WTC11 (cell line): Measurements from ENCODE around the gene ACP4. TPM values are rescaled to one million over a fixed set of nuclear protein-coding genes. Genes with fewer than 3 reads are reported as not detected.
"Not testable (repeated sequence)": the region's sequence is repeated elsewhere in the genome, so short reads cannot be mapped to it uniquely, and the experiment has no call there.

Experiments used
- ATAC-seq: fragments of 200-7000 bp; cut with Tn5 transposase; 2 replicates; pipeline ENCODE4 v1.10.0; 2021; ENCODE audit warnings: mild to moderate bottlenecking, moderate library complexity
- CTCF ChIA-PET: fragments of 300-600 bp; sonication (Branson Sonifier 250); formaldehyde crosslinking; loops from one replicate; lab custom pipeline; 2021; ENCODE audit warnings: antibody characterized with exemption; lab: Charles Lee
- POLR2A ChIA-PET: fragments of 350-600 bp; sonication (Branson Sonifier 250); formaldehyde crosslinking; loops from one replicate; lab custom pipeline; 2021; ENCODE audit warnings: antibody characterized with exemption; lab: Charles Lee
- DNase-seq: peaks from one replicate; pipeline ENCODE4 v3.0.0; 2021; ENCODE audit warnings: low spot score
- H3K27ac Mint-ChIP-seq: 2 replicates; pipeline ENCODE4 v1.8.0; 2021; ENCODE audit warnings: mixed read lengths
- H3K27me3 Mint-ChIP-seq: 2 replicates; pipeline ENCODE4 v1.8.0; 2021; ENCODE audit warnings: low read depth, mild to moderate bottlenecking, moderate library complexity, mixed read lengths
- H3K36me3 Mint-ChIP-seq: 2 replicates; pipeline ENCODE4 v1.8.0; 2021; ENCODE audit warnings: mixed read lengths
- H3K4me1 Mint-ChIP-seq: 2 replicates; pipeline ENCODE4 v1.8.0; 2022; ENCODE audit warnings: mixed read lengths
- H3K4me3 Mint-ChIP-seq: 2 replicates; pipeline ENCODE4 v1.8.0; 2021; ENCODE audit warnings: mild to moderate bottlenecking, moderate library complexity, mixed read lengths
- H3K9me3 Mint-ChIP-seq: 2 replicates; pipeline ENCODE4 v1.8.0; 2021; ENCODE audit warnings: mixed read lengths
- ATF1 ChIP-seq: sonication (generic); formaldehyde crosslinking; IDR thresholded peaks from 2 replicates; pipeline ENCODE4 v1.8.1; 2023; ENCODE audit warnings: mild to moderate bottlenecking, moderate library complexity, missing genetic modification reagents
- EMX1 ChIP-seq: fragments of 250-450 bp; sonication (Bioruptor Pico); IDR thresholded peaks from 2 replicates; pipeline ENCODE4 v1.8.0; 2021; ENCODE audit warnings: mild to moderate bottlenecking
- GABPB1 ChIP-seq: sonication (generic); formaldehyde crosslinking; IDR thresholded peaks from 2 replicates; pipeline ENCODE4 v1.8.1; 2023; ENCODE audit warnings: mild to moderate bottlenecking, missing genetic modification reagents
- GTF2I ChIP-seq: fragments of 250-450 bp; sonication (Bioruptor Pico); conservative IDR thresholded peaks from 2 replicates; pipeline ENCODE4 v1.4.0; 2021; ENCODE audit warnings: mild to moderate bottlenecking
- NFATC4 ChIP-seq: fragments of 250-450 bp; sonication (Bioruptor Pico); IDR thresholded peaks from 2 replicates; pipeline ENCODE4 v1.9.0; 2021; ENCODE audit warnings: mild to moderate bottlenecking
- NFYB ChIP-seq: sonication (generic); formaldehyde crosslinking; conservative IDR thresholded peaks from 2 replicates; pipeline ENCODE4 v1.8.0; 2022; ENCODE audit warnings: low read depth, missing genetic modification reagents
- ZNF138 ChIP-seq: sonication (generic); formaldehyde crosslinking; conservative IDR thresholded peaks from 2 replicates; pipeline ENCODE4 v1.8.1; 2022; ENCODE audit warnings: mild to moderate bottlenecking, moderate library complexity, missing genetic modification reagents
- ZNF219 ChIP-seq: sonication (generic); formaldehyde crosslinking; IDR thresholded peaks from 2 replicates; pipeline ENCODE4 v1.8.0; 2023; ENCODE audit warnings: missing genetic modification reagents, mild to moderate bottlenecking, borderline replicate concordance
- ZNF232 ChIP-seq: sonication (generic); formaldehyde crosslinking; IDR thresholded peaks from 2 replicates; pipeline ENCODE4 v1.8.0; 2022; ENCODE audit warnings: mild to moderate bottlenecking, missing genetic modification reagents
- total RNA-seq: library from RNA; stranded (reverse); gene quantifications from 3 replicates; pipeline ENCODE4 v1.2.3, GENCODE V29; 2021
- TF ChIP-seq, protein P1 (sequence below): fragments of 250-450 bp; sonication (Bioruptor Pico); IDR thresholded peaks from 2 replicates; pipeline ENCODE4 v2.1.2; 2022; ENCODE audit warnings: mild to moderate bottlenecking, moderate library complexity
- TF ChIP-seq, protein P2 (sequence below): sonication (generic); formaldehyde crosslinking; IDR thresholded peaks from 2 replicates; pipeline ENCODE4 v1.8.1; 2023; ENCODE audit warnings: mild to moderate bottlenecking, missing genetic modification reagents, moderate library complexity
- TF ChIP-seq, protein P3 (sequence below): sonication (generic); formaldehyde crosslinking; IDR thresholded peaks from 2 replicates; pipeline ENCODE4 v1.8.1; 2023; ENCODE audit warnings: mild to moderate bottlenecking, missing genetic modification reagents
- TF ChIP-seq, protein P4 (sequence below): sonication (generic); formaldehyde crosslinking; IDR thresholded peaks from 2 replicates; pipeline ENCODE4 v1.8.0; 2022; ENCODE audit warnings: mild to moderate bottlenecking, missing genetic modification reagents
- TF ChIP-seq, protein P5 (sequence below): sonication (generic); formaldehyde crosslinking; IDR thresholded peaks from 2 replicates; pipeline ENCODE4 v1.8.1; 2022; ENCODE audit warnings: low read depth, mild to moderate bottlenecking, moderate library complexity, missing genetic modification reagents, borderline replicate concordance
- TF ChIP-seq, protein P6 (sequence below): sonication (generic); formaldehyde crosslinking; IDR thresholded peaks from 2 replicates; pipeline ENCODE4 v1.8.0; 2023; ENCODE audit warnings: missing genetic modification reagents
- TF ChIP-seq, protein P7 (sequence below): sonication (generic); formaldehyde crosslinking; IDR thresholded peaks from 2 replicates; pipeline ENCODE4 v1.8.1; 2023; ENCODE audit warnings: mild to moderate bottlenecking, missing genetic modification reagents, moderate library complexity
- TF ChIP-seq, protein P8 (sequence below): sonication (generic); formaldehyde crosslinking; IDR thresholded peaks from 2 replicates; pipeline ENCODE4 v1.8.0; 2022; ENCODE audit warnings: mild to moderate bottlenecking, missing genetic modification reagents

The ACP4 gene
- total RNA-seq, 1 experiment from 2014 or later = not detected

DNA sequence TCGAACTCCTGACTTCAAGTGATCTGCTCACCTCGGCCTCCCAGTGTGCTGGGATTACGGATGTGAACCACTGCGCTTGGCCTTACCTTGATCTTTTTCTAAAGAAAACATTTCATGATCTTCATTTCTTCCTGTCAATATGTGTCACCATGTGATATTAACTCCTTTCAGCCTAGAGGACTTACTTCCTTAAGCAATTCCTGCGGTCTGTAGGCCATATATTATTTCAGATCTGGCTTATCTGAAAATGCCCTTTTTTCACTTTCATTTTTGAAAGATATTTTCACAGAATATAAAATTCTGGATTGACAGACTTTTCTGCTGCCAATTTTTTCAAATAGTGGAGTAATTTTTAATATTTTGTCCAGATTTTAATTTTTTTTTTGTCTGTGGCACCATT lies 21.9 kb upstream of the ACP4 start:
- Mint-ChIP-seq H3K36me3 (no peaks in the 10 kb centered on the region), H3K9me3 (no peaks in the 10 kb centered on the region), H3K4me3 (no peak overlapping the region), H3K27me3 (peaks cover 43% of the 10 kb centered on the region), H3K4me1 (peaks cover 8% of the 10 kb centered on the region), H3K27ac (no peak overlapping the region)
- TF ChIP-seq, protein P1, sequence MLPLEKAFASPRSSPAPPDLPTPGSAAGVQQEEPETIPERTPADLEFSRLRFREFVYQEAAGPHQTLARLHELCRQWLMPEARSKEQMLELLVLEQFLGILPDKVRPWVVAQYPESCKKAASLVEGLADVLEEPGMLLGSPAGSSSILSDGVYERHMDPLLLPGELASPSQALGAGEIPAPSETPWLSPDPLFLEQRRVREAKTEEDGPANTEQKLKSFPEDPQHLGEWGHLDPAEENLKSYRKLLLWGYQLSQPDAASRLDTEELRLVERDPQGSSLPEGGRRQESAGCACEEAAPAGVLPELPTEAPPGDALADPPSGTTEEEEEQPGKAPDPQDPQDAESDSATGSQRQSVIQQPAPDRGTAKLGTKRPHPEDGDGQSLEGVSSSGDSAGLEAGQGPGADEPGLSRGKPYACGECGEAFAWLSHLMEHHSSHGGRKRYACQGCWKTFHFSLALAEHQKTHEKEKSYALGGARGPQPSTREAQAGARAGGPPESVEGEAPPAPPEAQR (CRISPR knock-in tag) = no peak
- no peak for TF ChIP-seq ZNF219 (CRISPR knock-in tag)
- TF ChIP-seq, protein P2, sequence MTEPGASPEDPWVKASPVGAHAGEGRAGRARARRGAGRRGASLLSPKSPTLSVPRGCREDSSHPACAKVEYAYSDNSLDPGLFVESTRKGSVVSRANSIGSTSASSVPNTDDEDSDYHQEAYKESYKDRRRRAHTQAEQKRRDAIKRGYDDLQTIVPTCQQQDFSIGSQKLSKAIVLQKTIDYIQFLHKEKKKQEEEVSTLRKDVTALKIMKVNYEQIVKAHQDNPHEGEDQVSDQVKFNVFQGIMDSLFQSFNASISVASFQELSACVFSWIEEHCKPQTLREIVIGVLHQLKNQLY = no peak
- TF ChIP-seq, protein P3, sequence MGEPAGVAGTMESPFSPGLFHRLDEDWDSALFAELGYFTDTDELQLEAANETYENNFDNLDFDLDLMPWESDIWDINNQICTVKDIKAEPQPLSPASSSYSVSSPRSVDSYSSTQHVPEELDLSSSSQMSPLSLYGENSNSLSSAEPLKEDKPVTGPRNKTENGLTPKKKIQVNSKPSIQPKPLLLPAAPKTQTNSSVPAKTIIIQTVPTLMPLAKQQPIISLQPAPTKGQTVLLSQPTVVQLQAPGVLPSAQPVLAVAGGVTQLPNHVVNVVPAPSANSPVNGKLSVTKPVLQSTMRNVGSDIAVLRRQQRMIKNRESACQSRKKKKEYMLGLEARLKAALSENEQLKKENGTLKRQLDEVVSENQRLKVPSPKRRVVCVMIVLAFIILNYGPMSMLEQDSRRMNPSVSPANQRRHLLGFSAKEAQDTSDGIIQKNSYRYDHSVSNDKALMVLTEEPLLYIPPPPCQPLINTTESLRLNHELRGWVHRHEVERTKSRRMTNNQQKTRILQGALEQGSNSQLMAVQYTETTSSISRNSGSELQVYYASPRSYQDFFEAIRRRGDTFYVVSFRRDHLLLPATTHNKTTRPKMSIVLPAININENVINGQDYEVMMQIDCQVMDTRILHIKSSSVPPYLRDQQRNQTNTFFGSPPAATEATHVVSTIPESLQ = no peak
- ChIA-PET POLR2A (interaction anchor here (0.6 kb wide), 1 partner anchor 210 kb away, joined by 3 read pairs; no protein-coding TSS in a partner anchor), CTCF (no interaction called here)
- no peak for DNase-seq
- no peak for ATAC-seq

DNA sequence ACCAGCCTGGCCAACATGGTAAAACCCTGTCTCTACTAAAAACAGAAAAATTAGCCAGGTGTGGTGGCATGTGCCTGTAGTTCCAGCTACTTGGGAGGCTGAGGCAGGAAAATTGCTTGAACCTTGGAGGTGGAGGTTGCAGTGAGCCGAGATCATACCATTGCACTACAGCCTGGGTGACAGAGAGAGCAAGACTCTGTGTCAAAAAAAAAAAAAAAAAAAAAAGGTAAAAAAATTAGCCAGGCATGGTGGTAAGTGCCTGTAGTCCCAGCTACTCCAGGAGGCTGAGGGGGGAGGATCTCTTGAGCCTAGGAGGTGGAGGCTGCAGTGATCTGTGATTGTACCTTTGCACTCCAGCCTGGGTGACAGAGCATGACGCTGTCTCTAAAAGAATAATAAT lies 20.1 kb upstream of the ACP4 start, which contains the start of gene GPR32:
TSS of gene GPR32 (plus strand) at position 301 of the 400 bp plus-strand sequence. CDS start 137 bp downstream, outside the sequence.
- H3K4me1 Mint-ChIP-seq, H3K27ac Mint-ChIP-seq, ATAC-seq, POLR2A ChIA-PET, H3K36me3 Mint-ChIP-seq, H3K4me3 Mint-ChIP-seq, DNase-seq, H3K9me3 Mint-ChIP-seq: not testable (repeated sequence)
- CTCF ChIA-PET = interaction anchor here (0.8 kb wide), 1 partner anchor 13 kb away, joined by 3 read pairs; no protein-coding TSS in a partner anchor
- H3K27me3 Mint-ChIP-seq = peaks cover 53% of the 10 kb centered on the region

DNA sequence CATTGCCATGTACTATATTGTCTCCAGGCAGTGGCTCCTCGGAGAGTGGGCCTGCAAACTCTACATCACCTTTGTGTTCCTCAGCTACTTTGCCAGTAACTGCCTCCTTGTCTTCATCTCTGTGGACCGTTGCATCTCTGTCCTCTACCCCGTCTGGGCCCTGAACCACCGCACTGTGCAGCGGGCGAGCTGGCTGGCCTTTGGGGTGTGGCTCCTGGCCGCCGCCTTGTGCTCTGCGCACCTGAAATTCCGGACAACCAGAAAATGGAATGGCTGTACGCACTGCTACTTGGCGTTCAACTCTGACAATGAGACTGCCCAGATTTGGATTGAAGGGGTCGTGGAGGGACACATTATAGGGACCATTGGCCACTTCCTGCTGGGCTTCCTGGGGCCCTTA lies 19.3 kb upstream of the ACP4 start:
- Mint-ChIP-seq H3K27me3 (peaks cover 56% of the 10 kb centered on the region), H3K9me3 (no peaks in the 10 kb centered on the region), H3K27ac (no peak overlapping the region), H3K36me3 (no peaks in the 10 kb centered on the region), H3K4me1 (peaks cover 4% of the 10 kb centered on the region), H3K4me3 (no peak overlapping the region)
- DNase-seq = no peak
- ChIA-PET POLR2A (no interaction called here), CTCF (interaction anchor here (0.5 to 1.5 kb wide), 5 partner anchors 12 to 215 kb away, joined by 3 to 5 read pairs (median 3); no protein-coding TSS in a partner anchor)
- ATAC-seq = no peak
- TF ChIP-seq, protein P4, sequence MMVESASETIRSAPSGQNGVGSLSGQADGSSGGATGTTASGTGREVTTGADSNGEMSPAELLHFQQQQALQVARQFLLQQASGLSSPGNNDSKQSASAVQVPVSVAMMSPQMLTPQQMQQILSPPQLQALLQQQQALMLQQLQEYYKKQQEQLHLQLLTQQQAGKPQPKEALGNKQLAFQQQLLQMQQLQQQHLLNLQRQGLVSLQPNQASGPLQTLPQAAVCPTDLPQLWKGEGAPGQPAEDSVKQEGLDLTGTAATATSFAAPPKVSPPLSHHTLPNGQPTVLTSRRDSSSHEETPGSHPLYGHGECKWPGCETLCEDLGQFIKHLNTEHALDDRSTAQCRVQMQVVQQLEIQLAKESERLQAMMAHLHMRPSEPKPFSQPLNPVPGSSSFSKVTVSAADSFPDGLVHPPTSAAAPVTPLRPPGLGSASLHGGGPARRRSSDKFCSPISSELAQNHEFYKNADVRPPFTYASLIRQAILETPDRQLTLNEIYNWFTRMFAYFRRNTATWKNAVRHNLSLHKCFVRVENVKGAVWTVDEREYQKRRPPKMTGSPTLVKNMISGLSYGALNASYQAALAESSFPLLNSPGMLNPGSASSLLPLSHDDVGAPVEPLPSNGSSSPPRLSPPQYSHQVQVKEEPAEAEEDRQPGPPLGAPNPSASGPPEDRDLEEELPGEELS (CRISPR knock-in tag) = no peak
- TF ChIP-seq ZNF138 (CRISPR knock-in tag) = no peak
- TF ChIP-seq ATF1 (CRISPR knock-in tag) = no peak
- TF ChIP-seq, protein P5, sequence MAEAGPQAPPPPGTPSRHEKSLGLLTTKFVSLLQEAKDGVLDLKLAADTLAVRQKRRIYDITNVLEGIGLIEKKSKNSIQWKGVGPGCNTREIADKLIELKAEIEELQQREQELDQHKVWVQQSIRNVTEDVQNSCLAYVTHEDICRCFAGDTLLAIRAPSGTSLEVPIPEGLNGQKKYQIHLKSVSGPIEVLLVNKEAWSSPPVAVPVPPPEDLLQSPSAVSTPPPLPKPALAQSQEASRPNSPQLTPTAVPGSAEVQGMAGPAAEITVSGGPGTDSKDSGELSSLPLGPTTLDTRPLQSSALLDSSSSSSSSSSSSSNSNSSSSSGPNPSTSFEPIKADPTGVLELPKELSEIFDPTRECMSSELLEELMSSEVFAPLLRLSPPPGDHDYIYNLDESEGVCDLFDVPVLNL (CRISPR knock-in tag) = no peak
- TF ChIP-seq NFATC4 (CRISPR knock-in tag) = no peak

DNA sequence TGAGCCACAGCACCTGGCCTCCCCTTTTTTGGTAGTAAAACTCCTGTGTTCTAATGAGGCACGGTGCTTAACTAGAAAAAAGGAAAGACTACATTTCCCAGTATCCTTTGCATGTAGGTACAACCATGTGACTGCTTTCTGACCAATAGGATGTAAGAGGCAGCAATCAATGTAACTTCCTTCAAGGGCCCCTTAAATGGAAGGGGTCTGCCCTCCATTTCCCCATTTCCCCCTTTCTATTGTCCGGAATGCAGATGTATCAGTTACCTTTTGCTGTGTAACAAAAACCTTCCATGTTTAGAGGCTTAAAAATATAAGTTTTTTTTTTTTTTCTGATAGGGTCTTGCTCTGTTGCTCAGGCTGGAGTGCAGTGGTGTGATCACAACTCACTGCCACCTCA lies 17.7 kb upstream of the ACP4 start:
- TF ChIP-seq, protein P6, sequence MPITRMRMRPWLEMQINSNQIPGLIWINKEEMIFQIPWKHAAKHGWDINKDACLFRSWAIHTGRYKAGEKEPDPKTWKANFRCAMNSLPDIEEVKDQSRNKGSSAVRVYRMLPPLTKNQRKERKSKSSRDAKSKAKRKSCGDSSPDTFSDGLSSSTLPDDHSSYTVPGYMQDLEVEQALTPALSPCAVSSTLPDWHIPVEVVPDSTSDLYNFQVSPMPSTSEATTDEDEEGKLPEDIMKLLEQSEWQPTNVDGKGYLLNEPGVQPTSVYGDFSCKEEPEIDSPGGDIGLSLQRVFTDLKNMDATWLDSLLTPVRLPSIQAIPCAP = no peak
- TF ChIP-seq ZNF232 (CRISPR knock-in tag) (no peak), EMX1 (no peak), GABPB1 (CRISPR knock-in tag) (no peak), NFYB (CRISPR knock-in tag) (peak; percentile 92), GTF2I (CRISPR knock-in tag) (0 out of 2 replicates have a peak, but pooled peaks have one; percentile 12)
- TF ChIP-seq, protein P7, sequence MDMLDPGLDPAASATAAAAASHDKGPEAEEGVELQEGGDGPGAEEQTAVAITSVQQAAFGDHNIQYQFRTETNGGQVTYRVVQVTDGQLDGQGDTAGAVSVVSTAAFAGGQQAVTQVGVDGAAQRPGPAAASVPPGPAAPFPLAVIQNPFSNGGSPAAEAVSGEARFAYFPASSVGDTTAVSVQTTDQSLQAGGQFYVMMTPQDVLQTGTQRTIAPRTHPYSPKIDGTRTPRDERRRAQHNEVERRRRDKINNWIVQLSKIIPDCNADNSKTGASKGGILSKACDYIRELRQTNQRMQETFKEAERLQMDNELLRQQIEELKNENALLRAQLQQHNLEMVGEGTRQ (CRISPR knock-in tag) = peak; percentile 89
- TF ChIP-seq, protein P8, sequence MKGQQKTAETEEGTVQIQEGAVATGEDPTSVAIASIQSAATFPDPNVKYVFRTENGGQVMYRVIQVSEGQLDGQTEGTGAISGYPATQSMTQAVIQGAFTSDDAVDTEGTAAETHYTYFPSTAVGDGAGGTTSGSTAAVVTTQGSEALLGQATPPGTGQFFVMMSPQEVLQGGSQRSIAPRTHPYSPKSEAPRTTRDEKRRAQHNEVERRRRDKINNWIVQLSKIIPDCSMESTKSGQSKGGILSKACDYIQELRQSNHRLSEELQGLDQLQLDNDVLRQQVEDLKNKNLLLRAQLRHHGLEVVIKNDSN (CRISPR knock-in tag) = peak; percentile 85
- TF ChIP-seq, all 79 proteins: peak for 4
- ATAC-seq = peak; percentile 61
- Mint-ChIP-seq H3K4me1 (peaks cover 3% of the 10 kb centered on the region), H3K9me3 (no peaks in the 10 kb centered on the region), H3K4me3 (no peak overlapping the region), H3K36me3 (no peaks in the 10 kb centered on the region), H3K27me3 (peaks cover 62% of the 10 kb centered on the region), H3K27ac (no peak overlapping the region)
- POLR2A ChIA-PET = interaction anchor here (1.5 kb wide), 1 partner anchor 48 kb away, joined by 4 read pairs; no protein-coding TSS in a partner anchor
- CTCF ChIA-PET = no interaction called here
- no peak for DNase-seq
